NCI-H2196 (cell line): ENCODE measurements around the gene PDGFA.

Source experiments
- DNase-seq: peaks from one replicate; lab custom pipeline; 2025; ENCODE audit not compliant: unreplicated experiment; lab: John Stamatoyannopoulos, UW

PDGFA gene

DNA sequence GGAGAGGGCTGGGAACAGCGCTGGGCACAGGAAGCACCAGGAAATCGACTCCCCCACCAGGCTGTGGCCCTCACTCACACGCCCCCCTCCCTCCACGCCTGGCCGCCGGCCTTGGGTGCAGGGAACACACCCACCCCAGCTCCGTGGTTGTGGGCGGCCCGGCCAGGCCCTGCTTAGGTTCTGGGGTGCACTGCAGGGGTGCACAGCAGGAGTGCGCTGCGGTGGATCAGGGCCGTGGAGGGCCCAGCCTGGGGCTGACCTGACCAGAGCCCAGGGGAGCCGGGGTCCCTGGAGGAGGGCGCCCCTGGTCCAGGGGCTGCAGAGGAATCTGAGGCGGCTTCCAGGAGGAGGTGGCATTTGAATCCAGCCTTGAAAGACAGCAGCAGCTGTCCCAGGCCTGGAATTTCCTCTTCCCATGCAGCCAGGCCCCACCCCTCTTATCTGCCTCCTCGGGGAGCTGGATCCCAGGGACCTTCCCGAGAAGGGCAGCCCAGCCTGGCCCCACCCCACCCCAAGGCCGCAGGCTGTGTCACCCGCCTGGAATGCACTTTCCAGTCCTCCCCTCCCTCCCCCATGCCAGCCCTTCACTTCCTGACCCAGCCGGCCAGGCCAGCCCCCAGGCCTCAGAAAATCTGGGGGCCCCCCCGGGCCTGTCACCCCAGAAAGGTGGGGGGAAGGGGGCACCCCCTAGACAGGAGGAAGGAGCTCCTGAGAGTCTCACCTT, 18.4 kb upstream of the PDGFA start:
- no peak for DNase-seq

DNA sequence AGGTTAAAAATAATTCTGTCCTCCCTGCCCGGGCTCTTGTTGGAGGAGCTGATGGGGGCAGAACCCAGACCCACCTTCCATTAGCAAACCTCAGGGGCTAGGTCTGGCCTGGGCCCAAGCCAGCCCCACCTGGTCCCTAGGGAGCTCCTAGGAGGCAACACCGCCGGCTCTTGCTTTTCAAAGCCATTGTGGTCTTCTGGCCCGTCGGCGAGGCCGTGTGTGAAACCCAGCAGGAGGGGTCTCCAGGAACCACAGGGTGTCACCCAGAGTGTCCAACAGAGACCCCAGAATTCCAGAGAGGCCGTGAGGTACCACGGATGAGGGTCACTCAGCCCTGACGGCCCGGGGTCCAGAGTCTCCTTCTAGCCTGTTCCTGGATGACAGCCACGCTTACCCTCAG, 16.6 kb upstream of the PDGFA start:
- no peak for DNase-seq

GRCh38 chr7:534959-535358, 15.3 kb upstream of the PDGFA start:
- no peak for DNase-seq

DNA sequence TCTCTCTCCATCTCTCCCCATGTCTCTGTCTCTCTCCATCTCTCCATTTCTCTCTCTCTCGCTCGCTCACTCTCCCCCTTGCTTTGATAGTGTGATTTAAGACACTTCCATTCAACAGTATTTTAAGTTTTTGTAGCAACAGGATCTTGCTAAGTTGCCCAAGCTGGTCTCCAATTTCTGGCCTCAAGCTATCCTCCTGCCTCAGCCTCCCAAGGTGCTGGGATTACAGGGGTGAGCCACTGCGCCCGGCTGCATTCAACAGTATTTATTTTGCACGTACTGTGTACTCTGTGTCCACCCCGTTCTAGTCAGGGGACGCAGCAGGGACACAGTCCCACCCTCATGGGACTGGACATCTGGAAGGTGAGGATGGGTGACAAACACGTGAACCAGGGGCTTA, 14.4 kb upstream of the PDGFA start:
- no peak for DNase-seq

- no peak for DNase-seq
Measured at GRCh38 chr7:533266-533665, 13.6 kb upstream of the PDGFA start.

DNA sequence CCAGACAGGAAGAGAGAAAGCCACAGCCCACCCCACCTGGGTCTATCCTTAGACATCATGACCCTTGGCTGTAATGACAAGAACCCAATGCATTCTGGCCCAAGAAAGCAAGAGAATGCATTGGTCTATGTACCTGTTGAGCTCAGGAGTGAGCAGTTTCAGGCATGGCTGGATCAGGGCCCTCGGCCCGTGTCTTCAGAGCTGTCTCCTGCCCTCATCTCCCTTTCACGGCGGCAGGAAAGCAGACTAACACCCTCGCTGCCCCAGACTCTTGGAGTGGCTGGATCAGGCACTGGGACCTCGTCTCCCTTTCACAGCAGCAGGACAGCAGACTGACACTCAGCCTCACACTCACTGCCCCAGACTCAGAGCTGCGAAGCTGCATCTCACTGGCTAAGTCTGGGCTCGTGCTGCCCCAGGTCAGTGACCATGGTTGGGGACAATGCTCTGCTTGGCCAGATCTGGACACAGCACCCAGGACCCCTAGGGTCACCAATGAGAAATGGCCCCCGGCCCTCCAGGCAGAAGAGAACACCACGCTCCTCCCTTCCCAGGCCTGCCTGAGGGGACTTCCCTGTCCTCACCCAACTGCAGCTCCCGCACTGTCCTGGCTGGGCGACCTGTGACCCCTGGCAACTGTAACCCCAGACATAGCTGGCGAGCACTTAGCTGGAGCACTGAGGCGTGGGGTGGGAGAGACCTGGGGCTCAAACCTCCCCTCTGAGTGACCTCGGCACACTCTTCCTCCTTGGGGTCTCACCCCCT, 12.9 kb upstream of the PDGFA start:
- no peak for DNase-seq

GRCh38 chr7:531777-532176, 12.1 kb upstream of the PDGFA start:
- no peak for DNase-seq

DNA sequence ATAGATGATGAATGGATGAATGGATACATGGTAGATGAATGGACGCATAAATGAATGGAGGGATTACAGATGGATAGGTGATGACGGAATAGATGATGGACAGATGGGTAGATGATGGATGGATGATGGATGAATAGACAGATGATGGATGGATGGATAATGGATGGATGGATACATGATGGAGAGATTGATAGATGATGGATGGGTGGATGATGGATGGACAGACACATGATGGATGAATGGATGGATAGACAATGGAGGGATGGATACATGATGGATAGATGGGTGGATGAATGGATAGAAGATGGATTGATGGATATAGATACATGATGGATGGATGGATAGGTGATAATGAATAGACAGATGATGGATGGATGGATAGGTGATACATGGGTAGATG, 8.8 kb upstream of the PDGFA start:
- DNase-seq: no peak

DNA sequence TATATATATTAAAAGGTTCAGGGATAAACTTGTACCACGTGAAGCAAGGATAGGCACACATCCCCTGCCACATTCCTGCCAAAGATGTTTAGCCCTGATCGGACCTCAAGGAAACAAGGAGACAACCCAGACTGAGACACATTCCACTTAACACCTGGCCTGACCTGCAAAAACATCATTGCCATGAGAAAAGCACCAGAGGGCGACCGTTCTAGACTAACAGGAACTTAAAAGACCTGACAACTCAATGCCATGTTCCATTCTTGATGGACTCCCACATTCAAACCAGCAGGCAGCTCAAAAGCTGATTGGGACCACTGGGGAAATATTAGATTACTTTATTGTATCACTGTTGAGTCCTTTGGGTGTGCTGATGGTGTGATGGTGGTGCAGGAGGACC, 8.1 kb upstream of the PDGFA start:
- DNase-seq: no peak

DNA sequence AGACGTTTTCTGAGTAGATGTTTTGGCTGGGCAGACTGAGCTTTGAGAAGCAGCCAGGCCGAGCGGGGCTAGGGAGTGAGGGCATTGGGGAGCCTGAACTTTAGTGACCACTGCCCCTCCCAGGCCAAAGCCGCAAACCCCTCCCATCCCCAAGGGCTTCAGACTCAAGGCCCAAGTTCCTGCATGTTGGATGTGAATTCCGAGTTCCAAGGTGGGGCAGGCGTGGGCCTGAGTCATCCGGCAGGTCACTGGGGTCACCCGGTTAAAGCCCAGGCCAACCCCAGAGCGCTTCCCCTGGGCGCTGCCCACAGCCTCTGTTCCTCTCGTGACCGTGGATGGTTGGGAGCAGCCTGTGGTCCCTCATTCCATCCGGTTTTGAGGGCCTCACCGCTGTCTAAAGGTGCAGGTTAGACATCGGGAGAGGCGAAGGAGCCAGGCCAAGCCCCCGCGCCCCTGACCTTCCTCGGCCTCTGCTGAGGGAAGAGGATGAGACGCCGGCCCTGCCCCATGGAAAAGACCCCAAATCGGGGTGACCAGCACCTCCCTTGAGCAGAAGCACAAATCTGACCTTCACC, 6.9 kb upstream of the PDGFA start:
- no peak for DNase-seq

DNA sequence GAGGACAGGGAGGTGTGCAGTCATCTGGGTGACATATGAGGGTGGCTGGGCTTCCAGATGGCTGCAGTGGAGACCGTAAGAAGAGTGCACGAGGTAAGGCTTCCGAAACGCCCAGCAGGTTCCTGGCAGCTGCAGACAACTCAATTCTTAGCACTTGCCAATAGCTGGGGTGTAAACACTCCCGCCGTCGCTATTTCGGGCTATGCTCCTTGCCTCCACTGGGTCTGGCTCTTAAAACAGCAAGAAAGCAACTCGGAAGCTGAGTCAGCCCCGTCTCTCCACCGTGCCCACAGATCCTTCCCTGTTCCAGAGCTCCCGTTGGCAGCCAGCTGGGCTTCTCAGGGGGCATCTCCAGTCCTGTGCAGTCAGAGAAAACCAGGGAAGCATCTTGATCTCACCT, 6.1 kb upstream of the PDGFA start:
- DNase-seq: no peak

DNA sequence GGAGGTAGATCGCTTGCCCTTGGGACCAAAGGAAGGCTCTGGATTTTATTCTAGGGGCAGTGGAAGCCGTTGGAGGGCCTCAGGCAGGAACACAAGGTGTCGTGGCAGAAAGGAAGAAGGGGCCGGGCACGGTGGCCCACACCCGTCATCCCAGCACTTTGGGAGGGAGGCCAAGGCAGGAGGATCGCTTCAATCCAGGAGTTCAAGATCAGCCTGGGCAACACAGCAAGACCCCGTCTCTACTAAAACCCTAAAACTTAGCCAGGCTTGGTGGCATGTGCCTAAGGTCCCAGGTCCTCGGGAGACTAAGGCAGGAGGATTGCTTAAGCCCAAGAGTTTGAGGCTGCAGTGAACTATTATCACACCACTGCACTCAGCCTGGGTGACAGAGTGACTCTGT, 5.2 kb upstream of the PDGFA start:
- DNase-seq: no peak

DNA sequence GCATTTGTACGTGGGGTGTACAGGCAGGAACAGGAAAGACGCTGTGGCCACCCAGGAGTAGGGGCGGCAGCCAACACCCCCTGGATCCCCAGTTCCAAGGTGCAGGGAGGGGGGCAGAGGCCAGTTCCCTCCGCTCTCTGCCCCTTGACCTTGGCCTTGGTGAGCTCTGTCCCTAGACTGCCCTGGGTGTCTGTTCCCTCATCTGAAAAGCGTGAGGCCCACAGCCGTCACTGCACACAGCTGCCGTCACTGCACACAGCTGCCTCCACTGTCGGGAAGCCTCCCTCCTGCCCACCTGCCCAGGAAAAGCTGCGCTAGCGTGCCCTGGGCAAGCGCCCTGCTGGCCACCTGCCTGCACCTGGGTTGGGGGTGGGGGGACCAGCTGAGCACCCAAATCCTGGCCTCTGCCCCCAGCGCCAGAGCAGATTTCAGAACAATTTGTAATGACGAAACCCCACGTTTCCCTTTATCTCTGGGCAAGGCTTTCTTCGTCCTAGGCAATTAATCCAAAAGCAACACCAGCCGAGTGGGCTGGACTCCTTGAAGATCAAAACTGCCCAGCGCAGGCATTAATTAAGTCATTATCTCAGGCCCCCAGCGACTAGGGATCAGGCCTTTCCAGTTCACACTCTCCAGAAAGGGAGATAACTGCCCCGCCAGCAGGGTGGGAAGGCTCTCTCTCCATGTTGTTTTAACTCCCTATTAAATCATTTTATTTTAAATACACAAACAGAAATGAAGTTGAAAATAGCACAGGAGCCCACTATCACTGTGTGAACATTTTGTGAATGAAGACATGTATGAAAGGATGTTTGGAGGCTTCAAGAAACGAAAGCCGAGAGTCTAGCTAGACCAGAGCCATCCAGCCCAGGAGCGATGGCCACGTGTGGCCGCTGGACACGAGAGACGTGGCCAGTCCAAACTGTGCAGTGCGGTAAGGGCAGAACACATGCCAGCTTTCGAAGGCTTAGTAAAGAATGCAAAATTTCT, 4.0 kb upstream of the PDGFA start:
- DNase-seq: no peak

- no peak for DNase-seq
Measured at GRCh38 chr7:522951-523314, 3.3 kb upstream of the PDGFA start.

DNA sequence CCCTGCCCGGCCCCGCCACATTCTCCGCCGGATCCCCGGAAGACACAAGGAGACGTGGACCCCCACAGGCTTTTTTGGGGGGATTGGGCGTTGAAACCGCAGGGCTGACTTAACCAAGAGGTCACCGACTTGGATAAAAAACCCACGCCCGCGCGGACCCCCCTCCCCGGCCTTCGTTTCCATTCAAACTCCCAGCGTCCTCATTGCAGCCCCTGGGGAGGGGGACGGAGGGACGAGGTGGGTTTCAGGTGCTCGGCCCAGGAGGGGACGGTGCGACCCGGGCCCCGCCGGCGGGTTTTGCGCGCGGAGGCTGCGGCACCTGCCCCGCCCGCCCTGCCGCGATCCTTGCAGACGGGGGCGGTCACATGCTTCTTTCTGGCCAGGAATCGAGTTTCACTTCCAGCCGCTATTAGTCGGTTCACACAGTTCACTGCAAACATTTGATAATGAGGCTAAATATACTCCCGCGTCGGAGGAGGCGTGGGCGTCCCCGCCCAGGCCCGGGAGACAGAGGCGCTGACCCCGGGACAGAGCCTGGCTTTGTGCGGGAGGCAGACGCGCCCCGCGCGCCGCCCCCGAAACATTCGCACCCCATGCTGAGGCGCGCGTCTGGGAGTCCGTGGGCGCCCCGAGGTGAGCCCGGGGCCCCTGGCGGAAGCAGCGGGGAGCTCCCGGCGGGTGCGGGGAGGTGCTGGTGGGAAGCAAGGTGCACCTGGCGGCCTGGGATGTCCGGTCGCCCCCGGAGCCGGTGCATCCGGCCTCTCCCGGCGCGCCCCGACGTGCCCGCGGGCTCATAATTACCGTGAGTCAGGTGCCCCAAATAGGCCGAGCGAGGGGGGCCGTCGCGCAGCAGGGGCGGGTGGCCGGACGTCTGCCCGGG, 2.7 kb upstream of the PDGFA start:
- peak; percentile 63 for DNase-seq

DNA sequence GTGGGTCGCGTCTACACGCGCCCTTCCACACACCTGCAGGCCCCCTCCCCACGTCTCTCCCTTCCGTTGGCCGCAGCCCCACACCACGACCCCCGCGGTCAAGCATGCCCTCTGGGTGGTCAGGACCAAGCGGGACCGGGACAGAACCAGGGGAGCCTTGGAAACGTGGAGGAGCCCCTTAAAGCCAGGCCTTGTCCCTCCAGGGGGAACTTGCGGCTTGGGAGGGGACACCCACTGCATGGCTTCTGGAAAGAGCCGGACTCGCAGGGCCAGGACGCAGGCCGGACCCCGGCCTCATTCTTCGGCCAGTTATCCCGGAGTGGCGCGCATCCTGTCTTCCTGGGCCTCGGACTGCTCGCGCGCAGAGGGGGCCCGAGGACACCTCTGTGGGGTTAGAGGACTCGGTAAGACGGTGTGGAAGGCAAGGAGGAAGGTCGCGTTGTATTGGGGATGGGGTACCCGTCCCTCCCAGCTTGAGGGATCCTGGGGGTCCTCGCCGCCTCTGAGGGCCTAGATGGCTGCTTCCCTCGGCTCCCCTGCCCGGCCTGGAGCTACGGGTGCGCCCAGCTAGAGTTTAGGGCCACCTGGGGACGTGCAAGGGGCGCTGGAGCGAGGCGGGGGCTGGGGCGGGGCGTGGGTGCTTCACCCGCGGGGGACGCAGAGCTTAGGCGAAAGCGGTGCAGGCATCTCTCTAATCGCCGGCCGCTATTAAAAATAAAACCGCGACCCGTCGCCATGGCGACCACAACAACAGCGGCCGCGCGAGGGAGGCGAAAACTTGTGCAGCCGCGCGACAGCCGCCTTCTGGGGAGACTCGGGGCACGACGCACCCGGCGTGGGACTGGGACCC, 1.8 kb upstream of the PDGFA start:
- peak; percentile 57 for DNase-seq

DNA sequence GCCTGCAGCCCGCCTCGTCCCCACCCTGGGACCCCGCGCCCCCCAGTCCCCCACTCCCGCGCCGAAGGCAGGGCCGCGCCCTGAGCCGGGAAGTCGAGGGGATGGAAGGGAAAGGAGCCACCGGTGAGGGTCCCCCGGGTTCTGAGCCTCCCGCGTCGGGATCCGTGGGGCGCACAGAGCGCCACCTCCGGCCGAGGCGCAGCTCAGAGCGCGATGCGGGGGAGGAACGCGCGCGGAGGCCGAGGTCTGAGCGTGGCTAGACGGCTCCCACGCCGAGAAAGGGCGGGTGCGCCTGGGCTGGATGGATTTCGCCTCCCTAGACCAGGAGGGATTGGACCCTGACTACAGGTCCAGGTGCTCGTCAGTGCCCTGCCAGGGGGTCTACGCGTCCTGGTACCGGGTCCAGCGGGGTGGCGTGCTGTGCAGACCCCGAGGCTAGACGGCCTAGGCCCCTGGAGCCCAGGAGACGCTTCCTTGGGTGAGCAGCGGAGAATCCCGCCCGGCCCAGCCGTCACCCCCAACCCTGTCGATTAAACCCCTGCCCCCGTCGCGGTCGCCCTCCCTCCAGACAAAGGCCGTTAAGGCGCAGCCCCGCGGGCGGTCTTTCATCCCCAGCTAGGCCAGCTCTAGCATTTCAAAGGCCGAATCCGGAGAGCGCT, 986 bp upstream of the PDGFA start:
- DNase-seq: no peak

- DNase-seq: peak; percentile 70
Measured at GRCh38 chr7:518630-519483, 789 bp downstream of the PDGFA start.
